ENCODE results near the gene CRK.

DNA sequence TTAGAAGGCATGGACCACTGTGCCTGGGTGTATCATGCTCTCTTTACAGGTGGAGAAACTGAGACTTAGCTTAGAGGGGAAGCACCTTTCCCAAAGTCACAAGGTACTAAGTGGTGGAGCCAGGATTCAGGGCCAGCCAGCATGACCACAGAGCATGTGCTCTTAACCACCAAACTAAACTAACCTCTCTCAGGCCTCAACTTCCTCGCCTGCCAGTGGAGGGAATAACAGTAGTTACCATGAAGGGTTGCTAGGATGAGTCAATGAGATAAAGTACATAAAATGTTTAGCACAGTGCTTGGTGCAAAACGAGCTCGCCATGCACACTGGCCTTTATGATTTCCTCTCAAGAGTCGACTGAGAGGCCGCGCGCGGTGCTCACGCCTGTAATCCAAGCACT lies 42.8 kb upstream of the CRK start:
- TF ChIP-seq, protein P1, sequence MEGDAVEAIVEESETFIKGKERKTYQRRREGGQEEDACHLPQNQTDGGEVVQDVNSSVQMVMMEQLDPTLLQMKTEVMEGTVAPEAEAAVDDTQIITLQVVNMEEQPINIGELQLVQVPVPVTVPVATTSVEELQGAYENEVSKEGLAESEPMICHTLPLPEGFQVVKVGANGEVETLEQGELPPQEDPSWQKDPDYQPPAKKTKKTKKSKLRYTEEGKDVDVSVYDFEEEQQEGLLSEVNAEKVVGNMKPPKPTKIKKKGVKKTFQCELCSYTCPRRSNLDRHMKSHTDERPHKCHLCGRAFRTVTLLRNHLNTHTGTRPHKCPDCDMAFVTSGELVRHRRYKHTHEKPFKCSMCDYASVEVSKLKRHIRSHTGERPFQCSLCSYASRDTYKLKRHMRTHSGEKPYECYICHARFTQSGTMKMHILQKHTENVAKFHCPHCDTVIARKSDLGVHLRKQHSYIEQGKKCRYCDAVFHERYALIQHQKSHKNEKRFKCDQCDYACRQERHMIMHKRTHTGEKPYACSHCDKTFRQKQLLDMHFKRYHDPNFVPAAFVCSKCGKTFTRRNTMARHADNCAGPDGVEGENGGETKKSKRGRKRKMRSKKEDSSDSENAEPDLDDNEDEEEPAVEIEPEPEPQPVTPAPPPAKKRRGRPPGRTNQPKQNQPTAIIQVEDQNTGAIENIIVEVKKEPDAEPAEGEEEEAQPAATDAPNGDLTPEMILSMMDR (IDR thresholded peaks at IDR 0.05) = no peak
- TF ChIP-seq POLR2A (IDR thresholded peaks at IDR 0.05) = no peak
